Measurements from ENCODE around the gene C5AR2.

C5AR2 gene

DNA sequence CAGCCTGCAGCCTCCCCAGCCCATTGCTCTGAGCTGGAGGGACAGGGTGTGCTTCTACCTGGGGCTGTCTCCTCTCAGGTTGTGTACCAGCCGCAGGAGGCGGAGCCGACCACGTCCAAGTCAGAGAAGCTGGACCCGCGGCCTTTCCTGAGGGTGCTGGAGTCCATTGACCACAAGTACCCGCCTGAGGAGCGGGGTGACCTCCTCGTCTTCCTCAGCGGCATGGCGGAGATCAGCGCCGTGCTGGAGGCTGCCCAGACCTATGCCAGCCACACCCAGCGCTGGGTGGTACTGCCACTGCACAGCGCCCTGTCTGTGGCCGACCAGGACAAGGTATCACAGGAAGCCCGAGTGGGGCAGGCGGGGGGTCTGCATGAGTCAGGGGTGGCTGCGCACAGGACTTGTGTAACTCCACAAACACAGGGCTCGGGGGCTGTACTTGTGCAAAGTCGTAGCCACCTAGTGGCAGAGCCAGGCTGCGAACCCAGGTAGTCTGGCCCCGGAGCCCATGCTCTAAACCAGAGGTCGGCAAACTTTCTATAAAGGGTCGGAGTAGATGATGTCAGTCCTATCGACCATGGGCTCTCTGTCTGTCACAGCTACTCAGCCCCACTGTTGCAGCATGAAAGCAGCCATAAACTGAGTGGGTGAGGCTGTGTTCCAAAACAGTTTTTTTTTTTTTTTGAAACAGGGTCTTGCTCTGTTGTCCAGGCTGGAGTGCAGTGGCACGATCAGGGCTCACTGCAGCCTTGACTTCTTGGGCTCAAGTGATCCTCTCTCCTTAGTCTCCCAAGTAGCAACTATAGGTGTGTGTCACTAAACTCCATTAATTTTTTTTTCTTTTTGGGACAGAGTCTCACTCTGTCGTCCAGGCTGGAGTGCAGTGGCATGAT lies 26.1 kb downstream of the C5AR2 start:
- Histone ChIP-seq H3K4me2 (ENCODE audit: low read length) (no peak overlapping the region), H3K79me2 (ENCODE audit: insufficient read depth, low read length) (no peaks in the 10 kb centered on the region), H3K9me3 (ENCODE audit: low read length) (no peaks in the 10 kb centered on the region), H3K27me3 (ENCODE audit: insufficient read depth, low read length) (no peaks in the 10 kb centered on the region), H3K4me3 (ENCODE audit: low read depth, low read length, poor library complexity, severe bottlenecking) (no peak overlapping the region), H2AFZ (ENCODE audit: low read length) (no peak overlapping the region), H3K4me1 (ENCODE audit: insufficient read depth, low read length, severe bottlenecking) (no peaks in the 10 kb centered on the region), H3K9me2 (ENCODE audit: low read depth, low read length) (no peaks in the 10 kb centered on the region), H3K27ac (ENCODE audit: low read depth, low read length, poor library complexity, severe bottlenecking) (no peak overlapping the region), H3K9ac (ENCODE audit: low read length) (no peak overlapping the region), H4K20me1 (ENCODE audit: insufficient read depth, low read length) (no peaks in the 10 kb centered on the region), H3K36me3 (ENCODE audit: insufficient read depth, low read length) (peaks cover 91% of the 10 kb centered on the region), H3F3A (ENCODE audit: insufficient read depth, low read length) (no peaks in the 10 kb centered on the region)
- TF ChIP-seq, protein P1, sequence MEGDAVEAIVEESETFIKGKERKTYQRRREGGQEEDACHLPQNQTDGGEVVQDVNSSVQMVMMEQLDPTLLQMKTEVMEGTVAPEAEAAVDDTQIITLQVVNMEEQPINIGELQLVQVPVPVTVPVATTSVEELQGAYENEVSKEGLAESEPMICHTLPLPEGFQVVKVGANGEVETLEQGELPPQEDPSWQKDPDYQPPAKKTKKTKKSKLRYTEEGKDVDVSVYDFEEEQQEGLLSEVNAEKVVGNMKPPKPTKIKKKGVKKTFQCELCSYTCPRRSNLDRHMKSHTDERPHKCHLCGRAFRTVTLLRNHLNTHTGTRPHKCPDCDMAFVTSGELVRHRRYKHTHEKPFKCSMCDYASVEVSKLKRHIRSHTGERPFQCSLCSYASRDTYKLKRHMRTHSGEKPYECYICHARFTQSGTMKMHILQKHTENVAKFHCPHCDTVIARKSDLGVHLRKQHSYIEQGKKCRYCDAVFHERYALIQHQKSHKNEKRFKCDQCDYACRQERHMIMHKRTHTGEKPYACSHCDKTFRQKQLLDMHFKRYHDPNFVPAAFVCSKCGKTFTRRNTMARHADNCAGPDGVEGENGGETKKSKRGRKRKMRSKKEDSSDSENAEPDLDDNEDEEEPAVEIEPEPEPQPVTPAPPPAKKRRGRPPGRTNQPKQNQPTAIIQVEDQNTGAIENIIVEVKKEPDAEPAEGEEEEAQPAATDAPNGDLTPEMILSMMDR (IDR thresholded peaks at IDR 0.05; ENCODE audit: low read length) = peak; percentile 50
- no peak for TF ChIP-seq EZH2 (IDR thresholded peaks at IDR 0.05; ENCODE audit: borderline replicate concordance, low read length)

DNA sequence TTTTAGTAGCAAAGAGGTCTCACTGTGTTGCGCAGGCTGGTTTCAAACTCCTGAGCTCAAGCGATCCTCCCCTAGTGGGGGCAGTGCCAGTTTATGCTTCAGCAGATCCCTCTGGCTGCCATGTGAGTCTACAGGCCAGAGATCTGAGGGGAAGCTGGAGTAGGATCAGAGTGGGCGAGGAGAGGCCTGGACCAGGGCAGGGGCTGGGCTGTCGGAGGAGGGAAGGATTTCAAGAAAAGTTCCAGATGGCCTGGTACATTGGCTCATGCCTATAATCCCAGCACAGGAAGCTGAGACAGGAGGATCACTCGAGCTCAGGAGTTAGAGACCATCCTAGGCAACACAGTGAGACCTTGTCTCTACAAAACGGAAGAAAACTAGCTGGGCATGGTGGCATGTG lies 27.0 kb downstream of the C5AR2 start:
- no peaks in the 10 kb centered on the region for H3K79me2 ChIP-seq (ENCODE audit: insufficient read depth, low read length)
- H4K20me1 ChIP-seq (ENCODE audit: insufficient read depth, low read length) = no peaks in the 10 kb centered on the region
- H2AFZ ChIP-seq (ENCODE audit: low read length) = no peak overlapping the region
- no peak overlapping the region for H3K9ac ChIP-seq (ENCODE audit: low read length)
- no peak overlapping the region for H3K4me2 ChIP-seq (ENCODE audit: low read length)
- no peak overlapping the region for H3K4me3 ChIP-seq (ENCODE audit: low read depth, low read length, poor library complexity, severe bottlenecking)
- H3K9me2 ChIP-seq (ENCODE audit: low read depth, low read length) = no peaks in the 10 kb centered on the region
- H3F3A ChIP-seq (ENCODE audit: insufficient read depth, low read length) = no peaks in the 10 kb centered on the region
- H3K36me3 ChIP-seq (ENCODE audit: insufficient read depth, low read length) = peaks cover 91% of the 10 kb centered on the region
- no peak overlapping the region for H3K27ac ChIP-seq (ENCODE audit: low read depth, low read length, poor library complexity, severe bottlenecking)
- H3K4me1 ChIP-seq (ENCODE audit: insufficient read depth, low read length, severe bottlenecking) = no peaks in the 10 kb centered on the region
- H3K27me3 ChIP-seq (ENCODE audit: insufficient read depth, low read length) = no peaks in the 10 kb centered on the region
- H3K9me3 ChIP-seq (ENCODE audit: low read length) = no peaks in the 10 kb centered on the region
- no peak for TF ChIP-seq EZH2 (IDR thresholded peaks at IDR 0.05; ENCODE audit: borderline replicate concordance, low read length)
- TF ChIP-seq, protein P1 (IDR thresholded peaks at IDR 0.05; ENCODE audit: low read length) = no peak

DNA sequence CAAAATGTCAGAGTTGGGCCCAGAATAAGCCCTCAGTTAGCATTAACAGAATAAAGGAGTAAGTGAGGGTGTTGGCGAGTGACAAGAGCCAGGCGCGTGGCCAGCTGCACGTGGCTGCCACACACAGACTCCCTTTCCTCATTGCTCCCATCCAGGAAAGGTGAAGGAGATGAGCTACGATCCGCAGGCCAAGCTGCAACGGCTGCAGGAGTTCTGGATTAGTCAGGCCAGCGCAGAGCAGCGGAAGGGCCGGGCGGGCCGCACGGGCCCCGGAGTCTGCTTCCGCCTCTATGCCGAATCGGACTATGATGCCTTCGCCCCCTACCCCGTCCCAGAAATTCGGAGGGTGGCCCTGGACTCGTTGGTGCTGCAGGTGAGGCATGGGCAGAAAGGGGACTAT lies 30.3 kb downstream of the C5AR2 start:
- Histone ChIP-seq H3F3A (ENCODE audit: insufficient read depth, low read length) (no peaks in the 10 kb centered on the region), H3K9me3 (ENCODE audit: low read length) (no peaks in the 10 kb centered on the region), H3K4me1 (ENCODE audit: insufficient read depth, low read length, severe bottlenecking) (no peaks in the 10 kb centered on the region), H3K27ac (ENCODE audit: low read depth, low read length, poor library complexity, severe bottlenecking) (no peak overlapping the region), H2AFZ (ENCODE audit: low read length) (no peak overlapping the region), H4K20me1 (ENCODE audit: insufficient read depth, low read length) (no peaks in the 10 kb centered on the region), H3K79me2 (ENCODE audit: insufficient read depth, low read length) (no peaks in the 10 kb centered on the region), H3K9ac (ENCODE audit: low read length) (no peak overlapping the region), H3K36me3 (ENCODE audit: insufficient read depth, low read length) (peaks cover 76% of the 10 kb centered on the region), H3K27me3 (ENCODE audit: insufficient read depth, low read length) (no peaks in the 10 kb centered on the region), H3K9me2 (ENCODE audit: low read depth, low read length) (no peaks in the 10 kb centered on the region), H3K4me2 (ENCODE audit: low read length) (no peak overlapping the region), H3K4me3 (ENCODE audit: low read depth, low read length, poor library complexity, severe bottlenecking) (no peak overlapping the region)
- TF ChIP-seq EZH2 (IDR thresholded peaks at IDR 0.05; ENCODE audit: borderline replicate concordance, low read length) = no peak
- TF ChIP-seq, protein P1 (IDR thresholded peaks at IDR 0.05; ENCODE audit: low read length) = no peak

All from OCI-LY1 (cell line).